Activated CD4-positive, alpha-beta T cell treated with anti-CD3 and anti-CD28 coated beads, Interleukin-2, amount 50 U/mL, for 4 hours (primary cell): Measurements from ENCODE around the gene PMM1.
"Not testable (repeated sequence)": the region's sequence is repeated elsewhere in the genome, so short reads cannot be mapped to it uniquely, and the experiment has no call there.

Experiments
- DNase-seq, 2 experiments: peaks; one replicate each; pipeline ENCODE4 v3.0.0-alpha.2; 2020

The PMM1 gene

GRCh38 chr22:41562461-41562860, 27.2 kb downstream of the PMM1 start:
- no peak for DNase-seq

DNA sequence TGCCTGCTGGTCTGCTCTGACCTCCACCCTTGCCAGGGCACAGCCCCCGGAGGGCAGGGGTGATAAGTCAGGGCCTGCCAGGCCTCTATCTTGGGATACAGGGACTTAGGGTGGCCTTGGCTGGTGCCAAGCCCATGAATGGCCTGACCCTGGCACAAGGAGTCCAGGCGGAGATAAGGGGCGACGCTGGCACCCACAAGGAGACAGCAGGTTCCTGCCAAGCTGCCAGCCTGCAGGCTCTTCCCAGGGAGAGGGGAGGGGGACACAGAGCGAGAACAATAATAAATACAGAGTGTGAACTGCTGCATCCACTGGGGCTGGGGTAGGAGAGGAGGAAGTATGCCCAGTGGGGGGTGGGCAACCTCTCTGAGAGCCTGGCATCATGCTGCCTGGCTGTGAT, 27.9 kb downstream of the PMM1 start:
- no peak for DNase-seq

DNA sequence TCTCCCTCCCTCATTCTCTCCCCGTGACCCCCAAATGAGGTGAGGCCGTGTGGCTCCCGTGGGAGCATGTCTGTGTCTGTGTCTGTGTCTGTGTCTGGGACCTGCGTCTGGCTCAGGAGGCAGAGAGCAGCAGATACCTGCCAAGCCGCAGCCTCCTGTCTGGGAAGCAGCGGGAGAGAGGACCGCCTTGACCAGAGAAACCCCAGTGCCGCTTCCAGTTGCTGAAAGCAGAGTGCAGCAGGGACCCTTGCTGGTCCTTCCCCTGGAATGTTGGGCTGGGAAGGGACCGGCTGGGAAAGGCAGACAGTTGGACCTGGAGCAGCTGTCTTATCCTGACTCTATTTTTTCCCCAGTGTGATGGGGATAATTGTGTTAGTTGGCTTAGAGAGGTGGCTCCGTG, 28.3 kb downstream of the PMM1 start:
- DNase-seq: no peak

DNA sequence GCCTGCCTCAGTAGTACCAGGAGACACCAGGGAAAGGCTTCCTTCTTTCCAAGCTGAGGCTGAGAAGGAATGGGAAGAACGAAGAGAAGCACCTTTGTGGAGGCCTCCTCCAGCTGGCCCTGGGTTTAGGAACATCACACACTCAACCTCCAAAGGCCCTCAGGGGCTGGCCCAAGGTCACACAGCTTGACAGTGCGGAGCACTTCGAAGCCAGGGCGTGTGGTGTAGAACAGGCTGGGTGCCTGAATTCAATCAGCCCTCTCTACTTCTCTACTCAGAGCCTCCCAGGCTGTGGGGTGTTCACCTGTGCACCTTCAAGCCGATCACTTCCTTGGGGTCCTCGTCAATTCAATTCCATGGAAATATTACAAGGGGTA, 29.6 kb downstream of the PMM1 start:
- DNase-seq: no peak

DNA sequence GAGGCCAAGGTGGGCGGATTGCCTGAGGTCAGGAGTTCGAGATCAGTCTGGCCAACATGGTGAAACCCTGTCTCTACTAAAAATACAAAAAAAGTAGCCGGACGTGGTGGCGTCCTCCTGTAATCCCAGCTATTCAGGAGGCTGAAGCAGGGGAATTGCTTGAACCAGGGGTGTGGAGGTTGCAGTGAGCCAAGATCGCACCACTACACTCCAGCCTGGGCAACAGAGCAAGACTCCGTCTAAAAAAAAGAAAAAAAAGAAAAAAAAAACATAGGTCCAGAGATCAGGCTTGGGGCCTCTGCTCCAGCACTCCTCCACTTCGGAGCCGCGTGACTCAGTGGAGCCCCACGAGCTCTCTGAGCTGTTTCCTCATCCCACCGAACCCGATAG, 31.4 kb downstream of the PMM1 start:
- DNase-seq: not testable (repeated sequence)

DNA sequence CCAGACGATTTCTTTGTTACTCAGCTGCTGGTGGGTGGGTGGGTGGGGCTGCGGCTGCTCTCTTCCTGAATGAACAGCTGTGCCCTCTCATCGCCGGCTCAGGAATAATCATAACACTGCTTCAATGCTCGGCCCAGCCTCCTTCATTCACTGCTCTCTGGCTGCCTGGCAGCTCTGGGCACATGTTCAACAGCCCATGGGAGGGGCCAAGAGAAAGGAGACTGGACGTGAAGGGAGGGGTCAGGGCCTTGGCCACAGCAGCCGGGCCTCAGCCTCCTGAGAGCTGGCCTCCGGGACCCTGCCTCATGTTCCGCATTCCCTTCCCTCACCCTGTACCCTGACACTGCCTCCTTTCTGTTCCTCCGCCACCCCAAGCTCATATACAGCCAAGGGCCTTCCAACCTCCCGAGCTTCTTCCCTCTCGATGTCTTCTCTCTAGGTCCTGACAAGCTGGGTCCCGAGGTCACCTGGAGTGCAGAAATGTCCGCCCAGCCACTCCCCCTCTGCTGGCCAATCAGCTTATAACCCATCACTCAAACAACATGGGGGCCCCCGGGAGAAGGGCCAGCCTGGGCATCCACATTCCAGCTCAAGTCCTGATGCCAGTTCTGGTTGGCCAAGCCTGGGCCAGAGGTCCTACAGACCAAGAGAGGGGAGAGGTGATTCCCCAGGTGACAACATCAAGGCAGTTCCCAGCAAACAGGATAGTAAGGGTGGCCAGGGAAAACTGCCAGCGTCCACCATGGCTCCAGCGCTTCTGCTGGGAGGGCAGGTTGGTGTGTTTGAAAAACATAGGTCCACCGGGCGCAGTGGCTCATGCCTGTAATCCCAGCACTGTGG, 32.0 kb downstream of the PMM1 start:
- DNase-seq: no peak

DNA sequence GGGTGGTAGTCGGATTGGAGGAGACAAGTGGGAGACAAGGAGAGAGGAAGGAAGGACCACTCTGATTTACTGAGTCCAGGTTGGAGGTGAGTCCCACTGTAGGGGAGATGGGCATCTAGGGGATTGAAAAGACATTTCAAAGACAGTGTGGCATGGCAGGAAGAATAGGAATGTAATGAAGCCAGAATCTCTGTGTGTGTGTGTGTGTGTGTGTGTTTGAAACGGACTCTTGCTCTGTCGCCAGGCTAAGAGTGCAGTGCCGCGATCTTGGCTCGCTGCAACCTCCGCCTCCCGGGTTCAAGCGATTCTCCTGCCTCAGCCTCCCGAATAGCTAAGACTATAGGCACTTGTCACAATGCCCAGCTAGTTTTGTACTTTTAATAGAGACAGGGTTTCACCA, 33.1 kb downstream of the PMM1 start:
- no peak for DNase-seq

DNA sequence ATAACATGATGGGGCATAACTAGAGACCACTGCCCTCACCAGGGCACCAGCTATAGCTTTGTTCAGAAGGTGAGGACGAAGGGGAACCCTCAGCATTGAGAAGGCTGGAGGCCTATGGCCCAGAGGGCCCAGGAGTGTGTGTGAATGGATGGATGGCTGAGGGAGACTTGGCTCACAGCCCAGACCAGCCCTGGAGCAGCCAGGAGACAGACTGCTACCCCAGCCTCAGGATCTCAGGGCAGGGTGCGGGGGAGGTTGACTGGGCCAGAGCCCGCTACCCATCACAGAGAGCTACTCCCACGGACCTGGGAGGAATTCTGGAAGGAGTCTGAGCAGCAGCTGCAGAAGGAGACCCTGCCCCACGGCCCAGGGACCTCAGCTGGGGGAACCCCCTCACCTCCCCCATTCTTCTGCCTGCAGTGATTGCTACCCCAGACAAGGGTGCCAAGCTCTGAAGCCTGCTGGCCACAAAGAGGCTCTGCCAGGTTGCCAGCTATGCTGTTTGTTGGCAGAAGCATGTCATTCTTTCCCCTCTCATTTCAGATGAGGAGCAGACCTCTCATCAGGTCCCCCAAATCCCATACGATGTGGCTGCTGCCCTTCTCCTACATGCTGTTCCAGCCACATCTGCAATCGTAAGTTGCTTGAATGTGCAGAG, 34.2 kb downstream of the PMM1 start:
- no peak for DNase-seq

- DNase-seq: no peak
These were observed 37.6 kb downstream of the PMM1 start for GRCh38 chr22:41551877-41552582.

DNA sequence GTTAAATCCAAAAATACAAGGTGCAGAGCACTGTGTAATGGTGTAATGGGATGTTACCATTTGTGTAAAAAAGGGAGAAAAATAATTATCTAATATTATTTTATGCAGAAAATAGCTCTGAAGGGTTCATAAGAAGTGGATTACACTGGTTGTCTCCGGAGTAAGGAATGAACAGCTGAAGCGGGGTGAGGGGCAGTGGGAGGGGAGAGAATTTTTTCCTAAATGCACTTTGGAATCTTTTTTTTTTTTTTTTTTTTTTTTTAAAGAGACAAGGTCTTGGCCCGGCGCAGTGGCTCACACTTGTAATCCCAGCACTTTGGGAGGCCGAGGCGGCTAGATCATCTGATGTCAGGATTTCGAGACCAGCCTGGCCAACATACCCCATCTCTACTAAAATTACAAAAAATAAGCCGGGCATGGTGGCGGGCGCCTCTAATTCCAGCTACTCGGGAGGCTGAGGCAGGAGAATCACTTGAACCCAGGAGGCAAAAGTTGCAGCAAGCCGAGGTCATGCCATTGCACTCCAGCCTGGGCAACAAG, 38.6 kb downstream of the PMM1 start:
- DNase-seq: no peak

DNA sequence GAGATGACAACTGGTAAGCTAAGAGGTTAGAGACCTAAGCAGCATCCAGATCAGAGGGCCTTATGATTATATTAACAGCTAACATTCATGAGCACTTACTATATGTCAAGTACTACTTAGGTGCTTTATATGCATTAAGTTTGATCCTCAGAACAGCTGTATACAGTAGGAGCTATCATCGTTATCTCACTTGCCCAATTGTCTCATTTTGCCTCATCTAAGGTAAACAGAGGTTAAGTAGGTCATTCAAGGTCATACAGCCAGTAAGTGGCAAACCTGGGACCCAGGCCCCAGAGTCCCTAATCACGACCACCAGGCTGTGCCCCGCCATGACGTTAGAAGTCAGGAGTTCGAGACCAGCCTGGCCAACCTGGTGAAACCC, 40.8 kb downstream of the PMM1 start:
- DNase-seq: no peak

DNA sequence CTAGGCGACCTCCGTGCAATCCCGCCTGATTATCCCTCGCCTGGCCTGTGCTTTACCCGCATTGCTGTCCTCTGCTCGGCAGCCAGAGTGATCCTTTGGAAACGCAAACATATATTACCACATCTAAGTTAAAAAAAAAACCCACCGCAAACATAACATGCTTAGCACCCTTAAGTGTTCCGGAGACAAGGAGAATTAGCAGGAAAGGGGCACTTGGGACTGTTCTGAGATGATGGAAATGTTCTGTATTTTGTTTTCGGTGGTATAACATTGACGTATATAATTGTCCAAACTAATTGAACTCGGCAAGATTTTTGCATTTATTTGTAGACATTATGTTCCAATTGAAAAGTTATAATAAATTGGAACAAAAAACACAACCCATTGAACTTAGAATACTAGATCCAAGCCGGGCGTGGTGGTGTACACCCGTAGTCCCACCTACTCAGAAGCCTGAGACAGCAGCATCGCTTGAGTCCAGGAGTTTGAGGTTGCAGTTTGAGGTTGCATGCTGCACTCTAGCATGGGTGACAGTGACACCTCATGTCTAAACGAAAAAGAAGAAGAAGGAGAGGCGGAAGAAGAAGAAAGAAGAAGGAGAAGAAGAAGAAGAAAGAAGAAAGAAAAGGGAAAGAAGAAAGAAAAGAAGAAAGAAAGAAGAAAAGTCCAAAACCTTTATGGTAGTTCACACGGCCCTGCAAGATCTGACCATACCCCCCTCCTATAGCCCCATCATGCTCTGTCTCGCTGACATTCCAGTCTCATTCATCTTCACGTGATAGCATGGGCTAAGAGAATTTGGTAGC, 44.8 kb downstream of the PMM1 start:
- no peak for DNase-seq

DNA sequence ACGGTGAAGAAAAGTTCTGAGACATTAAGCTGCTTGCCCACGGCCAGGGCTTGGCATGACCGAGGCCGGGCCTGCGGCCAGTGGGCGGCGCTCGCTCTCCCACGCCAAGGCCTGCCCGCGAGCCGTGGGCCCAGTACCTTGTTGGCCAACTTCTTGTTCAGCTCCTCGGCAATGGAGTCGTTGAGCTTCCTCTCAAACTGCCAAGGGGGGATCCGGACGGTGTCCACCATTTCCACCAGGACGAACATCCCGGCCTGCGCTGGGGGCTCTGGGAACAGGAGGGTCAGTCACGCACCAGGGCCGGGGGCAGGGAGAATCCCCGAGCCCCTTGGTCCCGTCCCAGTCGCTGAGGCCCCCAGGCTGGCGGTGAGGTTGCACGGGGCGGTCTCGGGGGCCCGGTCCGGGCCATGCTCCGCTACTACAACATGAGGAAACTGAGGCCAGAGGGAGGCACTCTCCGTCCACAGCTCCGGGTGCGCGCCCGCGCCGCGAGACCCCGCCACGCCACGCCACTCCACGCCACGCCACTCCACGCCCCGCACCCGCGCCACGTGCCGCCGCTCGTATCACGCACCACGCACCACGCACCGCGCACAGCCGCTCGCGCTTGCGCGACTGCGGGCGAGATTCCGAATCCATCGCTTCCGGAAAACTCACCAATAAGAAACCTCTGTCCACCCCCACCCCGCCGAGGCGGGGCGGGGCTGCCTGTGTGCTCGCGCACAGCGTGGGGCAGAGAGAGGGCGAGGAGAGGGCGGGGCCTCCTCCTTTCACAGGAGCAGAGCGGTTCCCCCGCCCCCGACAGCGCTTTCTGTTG, 45.6 kb downstream of the PMM1 start, which contains the start of gene POLR3H:
TSS of gene POLR3H (minus strand) at position 617 of the 817 bp plus-strand sequence. CDS start at position 248, 369 bp downstream.
- DNase-seq: peak; percentile 96 to 97

- DNase-seq: no peak
These were observed 47.4 kb downstream of the PMM1 start for GRCh38 chr22:41542224-41542623.

GRCh38 chr22:41541484-41541883, 48.2 kb downstream of the PMM1 start:
- no peak for DNase-seq

DNA sequence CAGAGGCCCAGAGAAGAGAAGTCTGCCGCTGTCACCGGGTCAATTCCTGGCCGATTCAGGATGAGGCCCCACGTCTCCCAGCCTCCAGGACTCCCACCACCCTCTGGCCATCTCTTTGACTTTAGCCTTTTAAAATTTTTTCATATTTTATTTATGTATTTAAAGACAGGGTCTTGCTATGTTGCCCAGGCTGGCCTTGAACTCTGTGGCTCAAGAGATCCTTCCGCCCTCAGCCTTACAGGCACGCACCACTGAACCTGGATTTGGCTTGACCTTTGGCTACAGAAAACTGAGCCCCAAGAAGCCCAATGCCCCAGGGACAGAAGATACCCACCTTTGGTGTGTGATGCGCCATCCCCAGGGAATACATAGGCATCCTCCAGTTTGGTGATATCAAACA, 49.3 kb downstream of the PMM1 start:
- DNase-seq: no peak

DNA sequence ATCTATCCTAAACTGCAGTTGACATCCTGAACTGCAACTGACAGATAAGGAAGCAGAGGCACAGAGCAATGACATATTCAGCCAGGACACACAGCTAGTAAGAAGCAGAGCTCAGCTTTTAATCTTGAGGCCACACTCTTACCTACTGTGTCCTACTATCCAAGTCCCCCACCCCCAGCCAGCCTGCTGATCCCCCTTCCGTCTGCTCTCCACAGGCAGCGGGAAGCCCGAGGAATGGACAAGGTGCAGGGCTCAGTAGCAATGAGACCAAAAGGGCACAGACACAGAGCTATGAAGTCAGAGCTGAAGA, 49.7 kb downstream of the PMM1 start:
- no peak for DNase-seq

DNA sequence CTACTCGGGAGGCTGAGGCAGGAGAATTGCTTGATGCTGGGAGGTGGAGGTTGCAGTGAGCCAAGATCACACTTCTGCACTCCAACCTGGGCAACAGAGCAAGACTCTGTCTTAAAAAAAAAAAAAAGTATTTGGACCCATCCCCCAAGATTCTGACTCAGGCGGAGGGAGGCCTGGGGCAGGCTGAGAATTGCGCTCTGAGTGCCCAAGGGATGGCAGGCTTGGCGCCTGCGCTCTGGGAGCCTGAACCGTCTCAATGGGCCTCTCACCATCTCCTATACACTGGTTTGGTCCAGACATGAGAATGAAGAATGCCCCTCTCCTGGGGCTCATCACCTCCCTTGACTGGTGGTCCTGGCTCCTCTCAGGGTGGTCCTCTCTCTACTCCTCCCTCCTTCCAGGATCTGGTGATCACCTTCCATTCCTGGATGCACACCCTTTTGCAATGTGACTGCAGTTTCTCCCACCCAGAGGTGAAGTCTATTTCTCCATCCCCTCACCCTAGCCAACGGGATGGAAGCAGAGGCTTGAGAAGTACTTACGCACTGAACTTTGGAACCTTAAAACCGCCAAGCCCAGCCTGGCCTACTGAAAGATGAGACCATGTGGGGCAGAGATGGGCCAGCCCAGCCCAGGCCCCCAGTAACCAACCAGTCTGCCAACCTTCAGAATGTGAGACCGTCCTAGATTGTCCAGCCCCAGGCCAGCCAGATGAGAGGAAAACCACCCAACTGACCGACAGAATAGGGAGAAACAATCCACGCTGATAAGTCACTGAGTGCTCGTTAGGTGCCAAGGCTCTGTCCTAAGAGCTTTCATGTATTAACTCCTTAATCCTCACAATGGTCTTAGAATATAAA, 50.3 kb downstream of the PMM1 start:
- DNase-seq: no peak

DNA sequence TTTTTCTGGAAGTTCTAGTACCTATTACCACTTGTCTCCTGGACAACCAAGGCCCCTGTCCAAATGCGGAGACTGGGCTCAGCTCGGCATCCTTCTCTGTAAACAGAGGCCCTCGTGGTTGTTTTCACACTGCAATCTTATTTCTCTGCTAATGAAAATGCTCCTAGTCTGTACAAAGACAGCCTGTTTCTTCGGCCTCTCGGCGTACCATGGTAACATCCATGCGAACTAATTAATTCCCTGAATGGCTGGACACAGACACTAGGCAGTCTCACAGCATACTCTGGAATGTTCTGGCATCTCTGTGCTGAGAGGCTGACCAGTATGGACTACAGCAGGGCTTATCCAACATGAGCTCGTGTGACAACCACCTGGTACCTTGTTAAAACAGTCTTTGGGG, 51.1 kb downstream of the PMM1 start:
- DNase-seq: no peak

DNA sequence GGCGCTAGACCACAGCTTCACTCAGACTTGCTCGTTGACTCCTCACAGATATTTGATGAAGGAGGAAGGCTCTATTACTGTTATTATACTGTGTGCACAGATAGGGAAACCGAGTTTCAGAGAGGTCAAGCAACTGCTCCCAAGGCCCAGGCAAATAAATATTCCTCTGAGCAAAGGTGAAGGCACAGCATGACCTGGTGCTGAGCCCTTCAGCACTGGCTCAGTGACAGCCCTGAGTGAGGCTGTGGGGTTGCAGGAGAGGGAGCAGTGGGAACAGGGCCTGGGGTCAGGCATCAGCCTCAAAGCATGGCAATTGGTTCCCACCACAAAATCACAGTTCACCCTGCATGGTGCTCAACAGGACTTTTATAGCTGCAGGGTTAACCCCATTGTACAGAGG, 52.4 kb downstream of the PMM1 start:
- no peak for DNase-seq

DNA sequence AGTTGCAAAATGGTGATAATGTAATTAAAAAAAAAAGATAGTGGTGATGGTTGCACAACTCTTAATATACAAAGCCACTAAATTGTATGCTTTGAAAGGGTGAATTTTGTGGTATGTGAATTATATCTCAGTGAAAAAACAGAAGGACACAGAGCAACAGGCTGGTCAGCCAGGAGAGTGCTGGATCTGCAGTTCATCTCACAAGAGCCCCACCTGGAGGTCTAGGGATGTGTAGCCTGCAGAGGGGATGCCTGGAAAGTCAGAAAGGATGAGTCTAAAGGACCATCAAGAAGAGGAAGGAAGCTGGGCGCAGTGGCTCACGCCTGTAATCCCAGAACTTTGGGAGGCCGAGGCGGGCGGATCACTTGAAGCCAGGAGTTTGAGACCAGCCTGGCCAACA, 54.4 kb downstream of the PMM1 start:
- DNase-seq: no peak
